WTC11 (cell line): ENCODE data around the gene GLT8D1. TPM values are rescaled to one million over a fixed set of nuclear protein-coding genes. Genes with fewer than 3 reads are reported as not detected.
A peak's percentile ranks its signal among the peaks of the same experiment; 100 is the strongest.

Experiments
- ATAC-seq: fragments of 200-7000 bp; cut with Tn5 transposase; 2 replicates; pipeline ENCODE4 v1.10.0; 2021; ENCODE audit warnings: mild to moderate bottlenecking, moderate library complexity
- CTCF ChIA-PET: fragments of 300-600 bp; sonication (Branson Sonifier 250); formaldehyde crosslinking; loops from one replicate; lab custom pipeline; 2021; ENCODE audit warnings: antibody characterized with exemption; lab: Charles Lee
- POLR2A ChIA-PET: fragments of 350-600 bp; sonication (Branson Sonifier 250); formaldehyde crosslinking; loops from one replicate; lab custom pipeline; 2021; ENCODE audit warnings: antibody characterized with exemption; lab: Charles Lee
- DNase-seq: peaks from one replicate; pipeline ENCODE4 v3.0.0; 2021; ENCODE audit warnings: low spot score
- H3K27ac Mint-ChIP-seq: 2 replicates; pipeline ENCODE4 v1.8.0; 2021; ENCODE audit warnings: mixed read lengths
- H3K27me3 Mint-ChIP-seq: 2 replicates; pipeline ENCODE4 v1.8.0; 2021; ENCODE audit warnings: low read depth, mild to moderate bottlenecking, moderate library complexity, mixed read lengths
- H3K36me3 Mint-ChIP-seq: 2 replicates; pipeline ENCODE4 v1.8.0; 2021; ENCODE audit warnings: mixed read lengths
- H3K4me1 Mint-ChIP-seq: 2 replicates; pipeline ENCODE4 v1.8.0; 2022; ENCODE audit warnings: mixed read lengths
- H3K4me3 Mint-ChIP-seq: 2 replicates; pipeline ENCODE4 v1.8.0; 2021; ENCODE audit warnings: mild to moderate bottlenecking, moderate library complexity, mixed read lengths
- H3K9me3 Mint-ChIP-seq: 2 replicates; pipeline ENCODE4 v1.8.0; 2021; ENCODE audit warnings: mixed read lengths
- EMX1 ChIP-seq: fragments of 250-450 bp; sonication (Bioruptor Pico); IDR thresholded peaks from 2 replicates; pipeline ENCODE4 v1.8.0; 2021; ENCODE audit warnings: mild to moderate bottlenecking
- FOXP4 ChIP-seq: sonication (generic); formaldehyde crosslinking; IDR thresholded peaks from 2 replicates; pipeline ENCODE4 v1.8.0; 2022; ENCODE audit warnings: mild to moderate bottlenecking, missing genetic modification reagents
- MYBL2 ChIP-seq: sonication (generic); formaldehyde crosslinking; IDR thresholded peaks from 2 replicates; pipeline ENCODE4 v1.8.1; 2023; ENCODE audit warnings: mild to moderate bottlenecking, moderate library complexity, missing genetic modification reagents
- RELA ChIP-seq: sonication (generic); formaldehyde crosslinking; IDR thresholded peaks from 2 replicates; pipeline ENCODE4 v1.8.1; 2022; ENCODE audit warnings: missing genetic modification reagents, mild to moderate bottlenecking, borderline replicate concordance
- RORB ChIP-seq: fragments of 250-450 bp; sonication (Bioruptor Pico); IDR thresholded peaks from 2 replicates; pipeline ENCODE4 v1.9.0; 2021; ENCODE audit warnings: mild to moderate bottlenecking
- STAT6 ChIP-seq: sonication (generic); formaldehyde crosslinking; conservative IDR thresholded peaks from 2 replicates; pipeline ENCODE4 v1.8.1; 2023; ENCODE audit warnings: mild to moderate bottlenecking, low read depth, missing genetic modification reagents, moderate library complexity
- ZNF232 ChIP-seq: sonication (generic); formaldehyde crosslinking; IDR thresholded peaks from 2 replicates; pipeline ENCODE4 v1.8.0; 2022; ENCODE audit warnings: mild to moderate bottlenecking, missing genetic modification reagents
- ZNF317 ChIP-seq: sonication (generic); formaldehyde crosslinking; IDR thresholded peaks from 2 replicates; pipeline ENCODE4 v1.8.1; 2023; ENCODE audit warnings: low read depth, mild to moderate bottlenecking, moderate library complexity, missing genetic modification reagents, borderline replicate concordance
- ZNF416 ChIP-seq: fragments of 250-450 bp; sonication (Bioruptor Pico); IDR thresholded peaks from 2 replicates; pipeline ENCODE4 v1.9.0; 2021; ENCODE audit warnings: mild to moderate bottlenecking, inconsistent platforms
- ZNF425 ChIP-seq: fragments of 250-450 bp; sonication (Bioruptor Pico); conservative IDR thresholded peaks from 2 replicates; pipeline ENCODE4 v1.9.0; 2021; ENCODE audit warnings: mild to moderate bottlenecking
- ZNF532 ChIP-seq: fragments of 250-450 bp; sonication (Bioruptor Pico); IDR thresholded peaks from 2 replicates; pipeline ENCODE4 v1.9.0; 2021; ENCODE audit warnings: mild to moderate bottlenecking, borderline replicate concordance
- total RNA-seq: library from RNA; stranded (reverse); gene quantifications from 3 replicates; pipeline ENCODE4 v1.2.3, GENCODE V29; 2021
- TF ChIP-seq, protein P1 (sequence below): sonication (generic); formaldehyde crosslinking; IDR thresholded peaks from 2 replicates; pipeline ENCODE4 v1.8.1; 2022; ENCODE audit warnings: mild to moderate bottlenecking, missing genetic modification reagents, moderate library complexity, borderline replicate concordance

GLT8D1 gene
- total RNA-seq, 1 experiment from 2014 or later: 41.2 TPM

DNA sequence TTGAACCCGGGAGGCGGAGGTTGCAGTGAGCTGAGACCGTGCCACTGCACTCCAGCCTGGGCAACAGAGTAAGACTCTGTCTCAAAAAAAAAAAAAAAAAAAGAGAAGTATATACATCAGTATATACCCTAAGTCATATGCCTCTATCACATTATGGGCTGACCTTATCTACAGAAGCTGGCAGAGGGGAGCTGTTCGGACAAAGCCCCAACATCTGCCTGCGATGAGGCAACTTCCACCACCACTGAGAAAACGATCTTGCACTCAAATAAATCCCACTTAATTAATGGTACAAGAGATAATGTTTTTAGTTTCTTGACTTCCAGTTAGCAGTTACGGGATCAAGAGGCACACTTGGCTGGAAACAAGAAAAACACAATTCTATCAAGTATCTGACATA, 2.2 kb downstream of the GLT8D1 start:
- H3K4me3 Mint-ChIP-seq: no peak overlapping the region; the same call in 1 of the 2 replicates
- no peak for TF ChIP-seq MYBL2 (CRISPR knock-in tag)
- no peak for TF ChIP-seq ZNF532
- no peak for TF ChIP-seq STAT6 (CRISPR knock-in tag)
- DNase-seq (no peak), ATAC-seq (no peak)
- ChIA-PET CTCF (no interaction called here), POLR2A (no interaction called here)
- H3K4me1 Mint-ChIP-seq: peaks cover 13% of the 10 kb centered on the region
- H3K36me3 Mint-ChIP-seq: 0 out of 2 replicates have a peak, but pooled peaks cover 4% of the 10 kb centered on the region
- H3K9me3 Mint-ChIP-seq: no peaks in the 10 kb centered on the region
- no peaks in the 10 kb centered on the region for H3K27me3 Mint-ChIP-seq
- H3K27ac Mint-ChIP-seq: peak overlapping the region; percentile 6; the same call in 1 of the 2 replicates

GRCh38 chr3:52697632-52697965, 8.0 kb downstream of the GLT8D1 start:
- POLR2A ChIA-PET: interaction anchor here (1.4 kb wide), 1 partner anchor 8 kb away, joined by 5 read pairs; the partner anchor contains the start of genes GLT8D1 and SPCS1
- peaks cover 48% of the 10 kb centered on the region for H3K36me3 Mint-ChIP-seq
- CTCF ChIA-PET: no interaction called here
- no peak for ATAC-seq
- TF ChIP-seq RELA: no peak
- 0 out of 2 replicates have a peak, but pooled peaks have one; percentile 63 for TF ChIP-seq ZNF416
- TF ChIP-seq, protein P1, sequence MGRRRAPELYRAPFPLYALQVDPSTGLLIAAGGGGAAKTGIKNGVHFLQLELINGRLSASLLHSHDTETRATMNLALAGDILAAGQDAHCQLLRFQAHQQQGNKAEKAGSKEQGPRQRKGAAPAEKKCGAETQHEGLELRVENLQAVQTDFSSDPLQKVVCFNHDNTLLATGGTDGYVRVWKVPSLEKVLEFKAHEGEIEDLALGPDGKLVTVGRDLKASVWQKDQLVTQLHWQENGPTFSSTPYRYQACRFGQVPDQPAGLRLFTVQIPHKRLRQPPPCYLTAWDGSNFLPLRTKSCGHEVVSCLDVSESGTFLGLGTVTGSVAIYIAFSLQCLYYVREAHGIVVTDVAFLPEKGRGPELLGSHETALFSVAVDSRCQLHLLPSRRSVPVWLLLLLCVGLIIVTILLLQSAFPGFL: no peak
- TF ChIP-seq ZNF425 (CRISPR knock-in tag): no peak
- no peak for TF ChIP-seq ZNF317 (CRISPR knock-in tag)
- TF ChIP-seq ZNF232 (CRISPR knock-in tag): no peak
- TF ChIP-seq, all 79 proteins: peak for 1
- H3K4me3 Mint-ChIP-seq: no peak overlapping the region
- H3K9me3 Mint-ChIP-seq: no peaks in the 10 kb centered on the region
- no peaks in the 10 kb centered on the region for H3K4me1 Mint-ChIP-seq
- DNase-seq: no peak
- peak overlapping the region; percentile 29; the same call in 1 of the 2 replicates for H3K27ac Mint-ChIP-seq
- H3K27me3 Mint-ChIP-seq: no peaks in the 10 kb centered on the region

GRCh38 chr3:52696830-52697631, 8.6 kb downstream of the GLT8D1 start:
- Mint-ChIP-seq H3K27ac (no peak overlapping the region; the same call in 1 of the 2 replicates), H3K4me1 (no peaks in the 10 kb centered on the region), H3K36me3 (peaks cover 52% of the 10 kb centered on the region), H3K9me3 (no peaks in the 10 kb centered on the region), H3K4me3 (no peak overlapping the region), H3K27me3 (no peaks in the 10 kb centered on the region)
- ChIA-PET CTCF (no interaction called here), POLR2A (interaction anchor here (1.4 kb wide), 1 partner anchor 9 kb away, joined by 5 read pairs; the partner anchor contains the start of genes GLT8D1 and SPCS1)
- no peak; the same call in 1 of the 2 replicates for ATAC-seq
- no peak for DNase-seq
- 0 out of 2 replicates have a peak, but pooled peaks have one; percentile 28 for TF ChIP-seq ZNF532
- TF ChIP-seq RORB: no peak
- TF ChIP-seq EMX1 (CRISPR knock-in tag): no peak
- no peak for TF ChIP-seq FOXP4 (CRISPR knock-in tag)
- TF ChIP-seq, all 79 proteins: peak for 1
